HCT116 (cell line): ENCODE data around the gene IRF2. TPM values are rescaled to one million over a fixed set of nuclear protein-coding genes. Genes with fewer than 3 reads are reported as not detected.

Experiments
- ATAC-seq: fragments of 200-7000 bp; cut with Tn5 transposase; 2 replicates; pipeline ENCODE4 v1.9.1; 2020; ENCODE audit warnings: mild to moderate bottlenecking, moderate library complexity
- BruUV-seq: library from RNA; stranded (reverse); fragments of 400-500 nt; replicated peaks from 2 replicates; lab custom pipeline; 2021; lab: Mats Ljungman, UMichigan
- CTCF ChIA-PET: fragments of 300-600 bp; sonication (Branson Sonifier 250); formaldehyde crosslinking; loops from one replicate; lab custom pipeline; 2021; ENCODE audit warnings: antibody characterized with exemption; lab: Charles Lee
- POLR2A ChIA-PET: fragments of 300-600, 350-600 bp; sonication (Branson Sonifier 250); formaldehyde crosslinking; loops from one replicate; lab custom pipeline; 2021; ENCODE audit warnings: antibody characterized with exemption; lab: Charles Lee
- RAD21 ChIA-PET, 2 experiments: fragments of 300-600 bp; sonication (Branson Sonifier 250); formaldehyde crosslinking; loops; one replicate each; lab custom pipeline; 2023; ENCODE audit warnings: low total read pairs in 2 of 2; ENCODE audit not compliant: uncharacterized antibody in 2 of 2, unreplicated experiment in 2 of 2, low non-redundant PET in 1 of 2; lab: Charles Lee
- DNase-seq: peaks from one replicate; pipeline ENCODE4 v3.0.0-alpha.2; 2010; ENCODE audit warnings: low read depth, low spot score
- H2AFZ ChIP-seq: fragments of 200-600 bp; shearing (Covaris generic), sonication (generic); 2 replicates; pipeline ENCODE4 v1.6.1; 2017; ENCODE audit warnings: low read depth, mixed run types, mixed read lengths, antibody characterized with exemption, low read length; ENCODE audit not compliant: poor library complexity, severe bottlenecking
- H3K27ac ChIP-seq: 2 replicates; pipeline ENCODE4 v1.5.1; 2012; ENCODE audit warnings: low read depth, low read length
- H3K27me3 ChIP-seq: fragments of 200-600 bp; sonication (generic); 2 replicates; pipeline ENCODE4 v1.6.1; 2016; ENCODE audit warnings: mixed run types, low read length, mixed read lengths; ENCODE audit not compliant: insufficient read depth
- H3K36me3 ChIP-seq, 2 experiments: fragments of 200-500 bp in 1 of 2; fragments of 200-600 bp in 1 of 2; sonication (Bioruptor generic) in 1 of 2; sonication (generic) in 1 of 2; 2 replicates each; pipeline versions ENCODE4 v1.5.1 to v1.6.1; 2014 to 2016; ENCODE audit warnings: low read length in 2 of 2, inconsistent platforms in 1 of 2, mixed read lengths in 1 of 2, mixed run types in 1 of 2; ENCODE audit not compliant: insufficient read depth in 2 of 2, control insufficient read depth in 1 of 2
- H3K4me1 ChIP-seq, 2 experiments: fragments of 200-600 bp in 1 of 2; sonication (generic) in 1 of 2; 2 replicates each; pipeline versions ENCODE4 v1.5.1 to v1.6.1; 2012 to 2017; ENCODE audit warnings: low read length in 2 of 2, inconsistent platforms in 1 of 2, mild to moderate bottlenecking in 1 of 2, mixed read lengths in 1 of 2, mixed run types in 1 of 2, moderate library complexity in 1 of 2; ENCODE audit not compliant: insufficient read depth in 2 of 2, control insufficient read depth in 1 of 2
- H3K4me2 ChIP-seq: fragments of 200-600 bp; sonication (generic); 2 replicates; pipeline ENCODE4 v1.6.1; 2017; ENCODE audit warnings: mixed run types, low read length, mixed read lengths
- H3K4me3 ChIP-seq, 2 experiments: fragments of 200-600 bp in 1 of 2; sonication (generic) in 1 of 2; replicated peaks in 1 of 2; 2 replicates each; pipeline ENCODE4 v1.5.1; 2011 to 2016; ENCODE audit warnings: low read length in 2 of 2, control low read depth in 1 of 2, low read depth in 1 of 2, mild to moderate bottlenecking in 1 of 2, mixed read lengths in 1 of 2, mixed run types in 1 of 2
- H3K79me2 ChIP-seq: fragments of 200-600 bp; sonication (generic); 2 replicates; pipeline ENCODE4 v1.6.1; 2017; ENCODE audit warnings: mild to moderate bottlenecking, mixed run types, low read length, moderate library complexity, mixed read lengths; ENCODE audit not compliant: insufficient read depth
- H3K9ac ChIP-seq: fragments of 200-600 bp; sonication (generic); 2 replicates; pipeline ENCODE4 v1.6.1; 2016; ENCODE audit warnings: low read length, mixed read lengths
- H3K9me2 ChIP-seq: fragments of 200-600 bp; sonication (generic), shearing (Covaris generic); 2 replicates; pipeline ENCODE4 v1.6.1; 2017; ENCODE audit warnings: mixed run types, mild to moderate bottlenecking, moderate library complexity; ENCODE audit not compliant: insufficient read depth
- H3K9me3 ChIP-seq, 2 experiments: fragments of 200-500 bp in 1 of 2; fragments of 200-600 bp in 1 of 2; sonication (Bioruptor generic) in 1 of 2; sonication (generic) in 1 of 2; 2 replicates each; pipeline ENCODE4 v1.6.1; 2014 to 2017; ENCODE audit warnings: low read length in 2 of 2, mixed read lengths in 2 of 2, inconsistent platforms in 1 of 2, low read depth in 1 of 2, mild to moderate bottlenecking in 1 of 2, mixed run types in 1 of 2, moderate library complexity in 1 of 2; ENCODE audit not compliant: control insufficient read depth in 1 of 2, insufficient read depth in 1 of 2
- H4K20me1 ChIP-seq: fragments of 200-600 bp; sonication (generic), shearing (Covaris generic); 2 replicates; pipeline ENCODE4 v1.6.1; 2017; ENCODE audit warnings: mixed run types, mild to moderate bottlenecking, moderate library complexity; ENCODE audit not compliant: insufficient read depth
- CBX3 ChIP-seq: IDR thresholded peaks from 2 replicates; pipeline ENCODE4 v1.6.1; 2012; ENCODE audit warnings: low read depth
- EGR1 ChIP-seq: IDR thresholded peaks from 2 replicates; pipeline ENCODE4 v1.6.1; 2012; ENCODE audit warnings: low read depth
- ELF1 ChIP-seq: IDR thresholded peaks from 2 replicates; pipeline ENCODE4 v1.6.1; 2012; ENCODE audit warnings: low read depth, borderline replicate concordance
- EZH2phosphoT487 ChIP-seq: fragments of 200-600 bp; IDR thresholded peaks from 2 replicates; pipeline ENCODE4 v1.6.1; 2018; ENCODE audit warnings: antibody characterized with exemption, borderline replicate concordance
- POLR2AphosphoS5 ChIP-seq: IDR thresholded peaks from 2 replicates; pipeline ENCODE4 v1.6.1; 2011; ENCODE audit warnings: mild to moderate bottlenecking, low read depth, low read length, moderate library complexity
- SIN3A ChIP-seq: IDR thresholded peaks from 2 replicates; pipeline ENCODE4 v1.6.1; 2012; ENCODE audit warnings: low read depth
- SP1 ChIP-seq: IDR thresholded peaks from 2 replicates; pipeline ENCODE4 v1.6.1; 2012; ENCODE audit warnings: low read depth
- SRF ChIP-seq: IDR thresholded peaks from 2 replicates; pipeline ENCODE4 v1.6.1; 2012; ENCODE audit warnings: low read depth
- TCF7L2 ChIP-seq: IDR thresholded peaks from 2 replicates; pipeline ENCODE4 v1.7.0; 2011; ENCODE audit warnings: borderline replicate concordance, inconsistent platforms; ENCODE audit not compliant: insufficient read depth, insufficient read length; ENCODE audit errors: extremely low read depth
- YY1 ChIP-seq: IDR thresholded peaks from 2 replicates; pipeline ENCODE4 v1.6.1; 2011; ENCODE audit warnings: low read length, low read depth, moderate library complexity, mild to moderate bottlenecking; ENCODE audit not compliant: insufficient replicate concordance; ENCODE audit errors: extremely low read depth
- ZBTB33 ChIP-seq: IDR thresholded peaks from 2 replicates; pipeline ENCODE4 v1.6.1; 2011; ENCODE audit warnings: mild to moderate bottlenecking, low read length, moderate library complexity; ENCODE audit not compliant: insufficient replicate concordance; ENCODE audit errors: extremely low read depth
- ZFX ChIP-seq: fragments of 450-650 bp; IDR thresholded peaks from 2 replicates; pipeline ENCODE4 v1.6.1; 2017
- ZNF274 ChIP-seq: fragments of 200-500 bp; sonication (Bioruptor generic); IDR thresholded peaks from 2 replicates; pipeline ENCODE4 v1.6.1; 2014; ENCODE audit warnings: mild to moderate bottlenecking, low read depth, low read length, inconsistent platforms
- intact Hi-C: fragments of 100-400 bp; cut with micrococcal nuclease; formaldehyde crosslinking; loops from 2 replicates; pipeline ENCODE4 v1.10.0; 2022
- total RNA-seq: library from RNA; stranded (reverse); gene quantifications from one replicate; pipeline ENCODE4 v1.2.1, GENCODE V29; 2021; ENCODE audit not compliant: unreplicated experiment
- TF ChIP-seq, protein P1 (sequence below): IDR thresholded peaks from 2 replicates; pipeline ENCODE4 v1.6.1; 2012
- TF ChIP-seq, protein P2 (sequence below): IDR thresholded peaks from 2 replicates; pipeline ENCODE4 v1.6.1; 2012
- TF ChIP-seq, protein P3 (sequence below): IDR thresholded peaks from 2 replicates; pipeline ENCODE4 v1.6.1; 2012; ENCODE audit warnings: low read depth

Gene IRF2
- total RNA-seq, 1 experiment from 2014 or later = 10.6 TPM

- Histone ChIP-seq H3K9me3 (no peaks in the 10 kb centered on the region), H3K9ac (no peak overlapping the region), H2AFZ (no peak overlapping the region), H3K36me3 (no peaks in the 10 kb centered on the region), H3K27ac (no peak overlapping the region), H3K4me2 (no peak overlapping the region), H3K27me3 (no peaks in the 10 kb centered on the region), H3K79me2 (no peaks in the 10 kb centered on the region), H3K9me2 (no peaks in the 10 kb centered on the region), H3K4me1 (no peaks in the 10 kb centered on the region), H4K20me1 (no peaks in the 10 kb centered on the region), H3K4me3 (no peak overlapping the region)
- TF ChIP-seq SRF (no peak), CBX3 (no peak), EGR1 (no peak), ZFX (no peak), POLR2AphosphoS5 (no peak), EZH2phosphoT487 (no peak), ZNF274 (no peak), YY1 (no peak), TCF7L2 (no peak), ZBTB33 (no peak), ELF1 (no peak), SP1 (no peak), SIN3A (no peak)
- TF ChIP-seq, protein P1, sequence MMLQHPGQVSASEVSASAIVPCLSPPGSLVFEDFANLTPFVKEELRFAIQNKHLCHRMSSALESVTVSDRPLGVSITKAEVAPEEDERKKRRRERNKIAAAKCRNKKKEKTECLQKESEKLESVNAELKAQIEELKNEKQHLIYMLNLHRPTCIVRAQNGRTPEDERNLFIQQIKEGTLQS = no peak
- TF ChIP-seq, protein P2, sequence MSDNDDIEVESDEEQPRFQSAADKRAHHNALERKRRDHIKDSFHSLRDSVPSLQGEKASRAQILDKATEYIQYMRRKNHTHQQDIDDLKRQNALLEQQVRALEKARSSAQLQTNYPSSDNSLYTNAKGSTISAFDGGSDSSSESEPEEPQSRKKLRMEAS = no peak
- TF ChIP-seq, protein P3, sequence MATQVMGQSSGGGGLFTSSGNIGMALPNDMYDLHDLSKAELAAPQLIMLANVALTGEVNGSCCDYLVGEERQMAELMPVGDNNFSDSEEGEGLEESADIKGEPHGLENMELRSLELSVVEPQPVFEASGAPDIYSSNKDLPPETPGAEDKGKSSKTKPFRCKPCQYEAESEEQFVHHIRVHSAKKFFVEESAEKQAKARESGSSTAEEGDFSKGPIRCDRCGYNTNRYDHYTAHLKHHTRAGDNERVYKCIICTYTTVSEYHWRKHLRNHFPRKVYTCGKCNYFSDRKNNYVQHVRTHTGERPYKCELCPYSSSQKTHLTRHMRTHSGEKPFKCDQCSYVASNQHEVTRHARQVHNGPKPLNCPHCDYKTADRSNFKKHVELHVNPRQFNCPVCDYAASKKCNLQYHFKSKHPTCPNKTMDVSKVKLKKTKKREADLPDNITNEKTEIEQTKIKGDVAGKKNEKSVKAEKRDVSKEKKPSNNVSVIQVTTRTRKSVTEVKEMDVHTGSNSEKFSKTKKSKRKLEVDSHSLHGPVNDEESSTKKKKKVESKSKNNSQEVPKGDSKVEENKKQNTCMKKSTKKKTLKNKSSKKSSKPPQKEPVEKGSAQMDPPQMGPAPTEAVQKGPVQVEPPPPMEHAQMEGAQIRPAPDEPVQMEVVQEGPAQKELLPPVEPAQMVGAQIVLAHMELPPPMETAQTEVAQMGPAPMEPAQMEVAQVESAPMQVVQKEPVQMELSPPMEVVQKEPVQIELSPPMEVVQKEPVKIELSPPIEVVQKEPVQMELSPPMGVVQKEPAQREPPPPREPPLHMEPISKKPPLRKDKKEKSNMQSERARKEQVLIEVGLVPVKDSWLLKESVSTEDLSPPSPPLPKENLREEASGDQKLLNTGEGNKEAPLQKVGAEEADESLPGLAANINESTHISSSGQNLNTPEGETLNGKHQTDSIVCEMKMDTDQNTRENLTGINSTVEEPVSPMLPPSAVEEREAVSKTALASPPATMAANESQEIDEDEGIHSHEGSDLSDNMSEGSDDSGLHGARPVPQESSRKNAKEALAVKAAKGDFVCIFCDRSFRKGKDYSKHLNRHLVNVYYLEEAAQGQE = no peak
- RAD21 ChIA-PET = no interaction called here
- DNase-seq (no peak), ATAC-seq (no peak)
- POLR2A ChIA-PET = no interaction called here
- intact Hi-C loops = no loop called here
- no TSS peak for BruUV-seq
- CTCF ChIA-PET = no interaction called here
These were observed 84.1 kb downstream of the IRF2 start for GRCh38 chr4:184389978-184390900.
